Amygdala (tissue), 56 donors: Measurements from ENCODE around the gene SFI1.
"Not testable (repeated sequence)": the region's sequence is repeated elsewhere in the genome, so short reads cannot be mapped to it uniquely, and the experiment has no call there.

Source experiments
- DNase-seq, 56 donors: peaks; one replicate each; lab custom pipeline; 2025; lab: John Stamatoyannopoulos, UW

SFI1 gene

GRCh38 chr22:31540166-31540565 is 43.8 kb downstream of the SFI1 start:
- DNase-seq = not testable (repeated sequence)

- DNase-seq = no peak
Observed at GRCh38 chr22:31540966-31541365, 44.6 kb downstream of the SFI1 start.

- DNase-seq = no peak
Observed at GRCh38 chr22:31544481-31545480, 48.4 kb downstream of the SFI1 start.

GRCh38 chr22:31550871-31551370 is 54.6 kb downstream of the SFI1 start:
- no peak for DNase-seq

GRCh38 chr22:31556627-31557203 is 60.4 kb downstream of the SFI1 start:
- peak in 2 of 56 donors; percentile 23 to 28 for DNase-seq

GRCh38 chr22:31558546-31558945 is 62.2 kb downstream of the SFI1 start:
- DNase-seq = not testable (repeated sequence)

- DNase-seq = peak in 49 of 56 donors; percentile 6 to 75 (median 45)
Observed at GRCh38 chr22:31561238-31561887, 65.0 kb downstream of the SFI1 start.

- DNase-seq = no peak
Observed at GRCh38 chr22:31561970-31562369, 65.6 kb downstream of the SFI1 start.

- no peak for DNase-seq
Observed at GRCh38 chr22:31566484-31566883, 70.1 kb downstream of the SFI1 start.

GRCh38 chr22:31567196-31567595 is 70.9 kb downstream of the SFI1 start:
- DNase-seq = no peak

- DNase-seq = no peak
Observed at GRCh38 chr22:31567702-31568101, 71.4 kb downstream of the SFI1 start.

GRCh38 chr22:31569126-31569525 is 72.8 kb downstream of the SFI1 start:
- no peak for DNase-seq

- no peak for DNase-seq
Observed at GRCh38 chr22:31572939-31573338, 76.6 kb downstream of the SFI1 start.

- no peak for DNase-seq
Observed at GRCh38 chr22:31574055-31574670, 77.8 kb downstream of the SFI1 start.

- peak in 17 of 56 donors; percentile 4 to 52 (median 34) for DNase-seq
Observed at GRCh38 chr22:31575190-31575589, 78.9 kb downstream of the SFI1 start.

GRCh38 chr22:31577711-31578110 is 81.4 kb downstream of the SFI1 start:
- peak in 1 of 56 donors; percentile 10 for DNase-seq

GRCh38 chr22:31578171-31578570 is 81.8 kb downstream of the SFI1 start:
- no peak for DNase-seq

- DNase-seq = no peak
Observed at GRCh38 chr22:31579835-31580242, 83.5 kb downstream of the SFI1 start.

GRCh38 chr22:31583861-31584485 is 87.6 kb downstream of the SFI1 start:
- no peak for DNase-seq

GRCh38 chr22:31584804-31585160 is 88.4 kb downstream of the SFI1 start:
- no peak for DNase-seq
